Astrocyte (in vitro differentiated cells and primary cell): ENCODE results near the gene NUFIP2. TPM values are rescaled to one million over a fixed set of nuclear protein-coding genes. Genes with fewer than 3 reads are reported as not detected.

ENCODE experiments used
- DNase-seq: peaks from one replicate; pipeline ENCODE4 v3.0.0-alpha.2; 2010; ENCODE audit warnings: low read depth
- FAIRE-seq: peaks from 2 replicates; lab custom pipeline; 2011; peaks lifted over from hg19 to GRCh38; lab: Jason Lieb, UNC
- H2AFZ ChIP-seq: 2 replicates; pipeline ENCODE4 v1.6.0; 2012; ENCODE audit warnings: low read depth, low read length, inconsistent platforms
- H3K27ac ChIP-seq: 2 replicates; pipeline ENCODE4 v1.5.1; 2011; ENCODE audit warnings: low read depth, low read length, inconsistent platforms
- H3K27me3 ChIP-seq: 2 replicates; pipeline ENCODE4 v1.6.0; 2011; ENCODE audit warnings: low read length, inconsistent platforms; ENCODE audit not compliant: insufficient read depth
- H3K36me3 ChIP-seq: 2 replicates; pipeline ENCODE4 v1.5.1; 2011; ENCODE audit warnings: low read length, inconsistent platforms; ENCODE audit not compliant: insufficient read depth
- H3K4me1 ChIP-seq: 2 replicates; pipeline ENCODE4 v1.5.1; 2011; ENCODE audit warnings: low read length, inconsistent platforms; ENCODE audit not compliant: insufficient read depth
- H3K4me2 ChIP-seq: 2 replicates; pipeline ENCODE4 v1.6.0; 2012; ENCODE audit warnings: low read length, inconsistent platforms
- H3K4me3 ChIP-seq: 2 replicates; pipeline ENCODE4 v1.5.1; 2011; ENCODE audit warnings: low read depth, mild to moderate bottlenecking, low read length, inconsistent platforms; ENCODE audit not compliant: insufficient read depth
- H3K79me2 ChIP-seq: 2 replicates; pipeline ENCODE4 v1.6.0; 2012; ENCODE audit warnings: mild to moderate bottlenecking, low read length, inconsistent platforms; ENCODE audit not compliant: insufficient read depth
- H3K9ac ChIP-seq: 2 replicates; pipeline ENCODE4 v1.6.0; 2012; ENCODE audit warnings: mild to moderate bottlenecking, low read length, inconsistent platforms
- H3K9me3 ChIP-seq: 2 replicates; pipeline ENCODE4 v1.5.1; 2012; ENCODE audit warnings: low read depth, mild to moderate bottlenecking, low read length, inconsistent platforms; ENCODE audit not compliant: insufficient read depth
- H4K20me1 ChIP-seq: 2 replicates; pipeline ENCODE4 v1.6.0; 2012; ENCODE audit warnings: low read length, inconsistent platforms; ENCODE audit not compliant: insufficient read depth
- H3K27ac Mint-ChIP-seq: one replicate; pipeline ENCODE4 v1.8.0; 2021; ENCODE audit warnings: mild to moderate bottlenecking, mixed read lengths; ENCODE audit not compliant: unreplicated experiment
- H3K27me3 Mint-ChIP-seq: one replicate; pipeline ENCODE4 v1.8.0; 2021; ENCODE audit warnings: low read depth, mixed read lengths; ENCODE audit not compliant: unreplicated experiment
- H3K36me3 Mint-ChIP-seq: one replicate; pipeline ENCODE4 v1.8.0; 2021; ENCODE audit warnings: low read depth, mixed read lengths; ENCODE audit not compliant: unreplicated experiment
- H3K4me1 Mint-ChIP-seq: one replicate; pipeline ENCODE4 v1.8.0; 2021; ENCODE audit warnings: low read depth, mixed read lengths; ENCODE audit not compliant: unreplicated experiment
- H3K4me3 Mint-ChIP-seq: one replicate; pipeline ENCODE4 v1.8.0; 2021; ENCODE audit warnings: mild to moderate bottlenecking, moderate library complexity, mixed read lengths; ENCODE audit not compliant: unreplicated experiment
- H3K9me3 Mint-ChIP-seq: one replicate; pipeline ENCODE4 v1.8.0; 2021; ENCODE audit warnings: mild to moderate bottlenecking, mixed read lengths; ENCODE audit not compliant: unreplicated experiment
- CTCF ChIP-seq: IDR thresholded peaks from 2 replicates; pipeline ENCODE4 v1.5.1; 2011; ENCODE audit warnings: low read depth, mild to moderate bottlenecking, inconsistent platforms, low read length, moderate library complexity; ENCODE audit not compliant: insufficient read depth
- EZH2 ChIP-seq: IDR thresholded peaks from 2 replicates; pipeline ENCODE4 v1.6.1; 2012; ENCODE audit warnings: mild to moderate bottlenecking, low read length, inconsistent platforms; ENCODE audit not compliant: insufficient read depth
- total RNA-seq: library from RNA; stranded (reverse); gene quantifications from 2 replicates; pipeline ENCODE4 v1.2.1, GENCODE V29; 2021

The NUFIP2 gene
- total RNA-seq, 1 donor from 2014 or later = 79.8 TPM

- Histone ChIP-seq H3K27ac (no peak overlapping the region), H3K79me2 (peaks cover 1% of the 10 kb centered on the region), H3K4me2 (no peak overlapping the region), H3K36me3 (no peaks in the 10 kb centered on the region), H3K4me3 (no peak overlapping the region), H3K9ac (no peak overlapping the region), H4K20me1 (peaks cover 11% of the 10 kb centered on the region), H3K4me1 (peaks cover 32% of the 10 kb centered on the region), H2AFZ (no peak overlapping the region), H3K9me3 (no peaks in the 10 kb centered on the region), H3K27me3 (no peaks in the 10 kb centered on the region)
- TF ChIP-seq CTCF (no peak), EZH2 (no peak)
- H3K4me3 Mint-ChIP-seq = no peak overlapping the region
- FAIRE-seq (no peak), DNase-seq (no peak)
- H3K27me3 Mint-ChIP-seq = no peaks in the 10 kb centered on the region
- peaks cover 35% of the 10 kb centered on the region for H3K4me1 Mint-ChIP-seq
- H3K27ac Mint-ChIP-seq = no peak overlapping the region
- H3K36me3 Mint-ChIP-seq = peaks cover 2% of the 10 kb centered on the region
- H3K9me3 Mint-ChIP-seq = peaks cover 2% of the 10 kb centered on the region
Measured at GRCh38 chr17:29253037-29253436, 40.9 kb downstream of the NUFIP2 start.

GRCh38 chr17:29252101-29252791, 41.7 kb downstream of the NUFIP2 start:
- Mint-ChIP-seq H3K4me1 (peaks cover 29% of the 10 kb centered on the region), H3K9me3 (peaks cover 2% of the 10 kb centered on the region), H3K4me3 (no peak overlapping the region), H3K27me3 (no peaks in the 10 kb centered on the region), H3K36me3 (peaks cover 2% of the 10 kb centered on the region), H3K27ac (peak overlapping the region; percentile 45)
- DNase-seq (peak; percentile 40), FAIRE-seq (no peak)
- TF ChIP-seq CTCF (peak; percentile 60), EZH2 (no peak)
- H3K4me2 ChIP-seq = no peak overlapping the region
- no peak overlapping the region for H3K9ac ChIP-seq
- H3K79me2 ChIP-seq = no peaks in the 10 kb centered on the region
- no peaks in the 10 kb centered on the region for H3K27me3 ChIP-seq
- no peaks in the 10 kb centered on the region for H3K9me3 ChIP-seq
- H3K4me3 ChIP-seq = no peak overlapping the region
- no peak overlapping the region for H3K27ac ChIP-seq
- no peaks in the 10 kb centered on the region for H3K36me3 ChIP-seq
- no peak overlapping the region for H2AFZ ChIP-seq
- H3K4me1 ChIP-seq = peaks cover 25% of the 10 kb centered on the region
- peaks cover 4% of the 10 kb centered on the region for H4K20me1 ChIP-seq

GRCh38 chr17:29251184-29251583, 42.8 kb downstream of the NUFIP2 start:
- no peak overlapping the region for H3K4me3 ChIP-seq
- H3K4me2 ChIP-seq = peak overlapping the region; percentile 39
- DNase-seq (no peak), FAIRE-seq (no peak)
- no peak overlapping the region for H2AFZ ChIP-seq
- peaks cover 2% of the 10 kb centered on the region for H3K9me3 Mint-ChIP-seq
- TF ChIP-seq CTCF (no peak), EZH2 (no peak)
- no peaks in the 10 kb centered on the region for H4K20me1 ChIP-seq
- H3K27me3 Mint-ChIP-seq = no peaks in the 10 kb centered on the region
- no peaks in the 10 kb centered on the region for H3K36me3 ChIP-seq
- no peaks in the 10 kb centered on the region for H3K9me3 ChIP-seq
- H3K4me3 Mint-ChIP-seq = no peak overlapping the region
- peaks cover 20% of the 10 kb centered on the region for H3K4me1 Mint-ChIP-seq
- no peaks in the 10 kb centered on the region for H3K79me2 ChIP-seq
- no peaks in the 10 kb centered on the region for H3K27me3 ChIP-seq
- H3K36me3 Mint-ChIP-seq = peaks cover 2% of the 10 kb centered on the region
- H3K4me1 ChIP-seq = peaks cover 16% of the 10 kb centered on the region
- no peak overlapping the region for H3K9ac ChIP-seq
- peak overlapping the region; percentile 64 for H3K27ac ChIP-seq
- H3K27ac Mint-ChIP-seq = no peak overlapping the region
